Smooth muscle cell (in vitro differentiated cells): ENCODE data around the gene CST4. TPM values are rescaled to one million over a fixed set of nuclear protein-coding genes. Genes with fewer than 3 reads are reported as not detected.

Experiments
- DNase-seq: peaks from one replicate; lab custom pipeline; 2025; ENCODE audit not compliant: unreplicated experiment; lab: John Stamatoyannopoulos, UW
- H2AFZ ChIP-seq: fragments of 200-600 bp; sonication (generic); 2 replicates; pipeline ENCODE4 v1.6.0; 2016; ENCODE audit warnings: antibody characterized with exemption, low read depth, mild to moderate bottlenecking
- H3F3A ChIP-seq: fragments of 200-600 bp; sonication (generic); 2 replicates; pipeline ENCODE4 v1.6.0; 2017; ENCODE audit warnings: antibody characterized with exemption, low read depth
- H3K27ac ChIP-seq: fragments of 200-600 bp; sonication (generic); 2 replicates; pipeline ENCODE4 v1.5.1; 2016; ENCODE audit warnings: low read depth, mild to moderate bottlenecking
- H3K27me3 ChIP-seq: fragments of 200-600 bp; sonication (generic); 2 replicates; pipeline ENCODE4 v1.6.1; 2016; ENCODE audit warnings: low read depth, mild to moderate bottlenecking
- H3K36me3 ChIP-seq: fragments of 200-600 bp; sonication (generic); 2 replicates; pipeline ENCODE4 v1.5.1; 2016; ENCODE audit warnings: low read depth
- H3K4me1 ChIP-seq: fragments of 200-600 bp; sonication (generic); 2 replicates; pipeline ENCODE4 v1.5.1; 2016; ENCODE audit warnings: low read depth
- H3K4me2 ChIP-seq: fragments of 200-600 bp; sonication (generic); 2 replicates; pipeline ENCODE4 v1.6.0; 2016; ENCODE audit warnings: mild to moderate bottlenecking
- H3K4me3 ChIP-seq: fragments of 200-600 bp; sonication (generic); 2 replicates; pipeline ENCODE4 v1.5.1; 2016; ENCODE audit warnings: mild to moderate bottlenecking
- H3K79me2 ChIP-seq: fragments of 200-600 bp; sonication (generic); 2 replicates; pipeline ENCODE4 v1.6.0; 2016; ENCODE audit warnings: low read depth, mild to moderate bottlenecking
- H3K9ac ChIP-seq: fragments of 200-600 bp; sonication (generic); 2 replicates; pipeline ENCODE4 v1.6.0; 2016; ENCODE audit warnings: low read depth
- H3K9me3 ChIP-seq: fragments of 200-600 bp; sonication (generic); replicated peaks from 2 replicates; pipeline ENCODE4 v1.5.1; 2016; ENCODE audit warnings: low read depth
- H4K20me1 ChIP-seq: fragments of 200-600 bp; sonication (generic); 2 replicates; pipeline ENCODE4 v1.6.0; 2016; ENCODE audit warnings: low read depth
- CTCF ChIP-seq: fragments of 200-600 bp; sonication (generic); IDR thresholded peaks from 2 replicates; pipeline ENCODE4 v1.5.1; 2017; ENCODE audit warnings: borderline replicate concordance, mild to moderate bottlenecking, antibody characterized with exemption; ENCODE audit not compliant: insufficient read depth, poor library complexity, severe bottlenecking
- WGBS: methylation state at CpG from one replicate; pipeline ENCODE4 v1.1.7; 2016; ENCODE audit warnings: low lambda C conversion rate; 5-methylcytosine and 5-hydroxymethylcytosine counted together
- polyA plus RNA-seq: library from polyadenylated mRNA; unstranded; fragments of >200 nt; fragmentation: Nextera tagmentation; extraction: Ambion mirVana; gene quantifications from 2 replicates; pipeline ENCODE4 v1.2.1, GENCODE V29; 2016
- total RNA-seq: library from RNA; depleted of rRNA; stranded (reverse); fragments of >200 nt; gene quantifications from 2 replicates; pipeline ENCODE4 v1.2.3, GENCODE V29; 2014

CST4 gene
- total and polyA plus RNA-seq, 2 experiments from 2014 or later = not detected

GRCh38 chr20:23654717-23655116, 34.1 kb downstream of the CST4 start:
- H2AFZ ChIP-seq = no peak overlapping the region
- 83% methylated on average over 4 of the region's 4 CpGs for WGBS
- no peaks in the 10 kb centered on the region for H3K79me2 ChIP-seq
- no peak overlapping the region for H3K9ac ChIP-seq
- TF ChIP-seq CTCF = no peak
- no peaks in the 10 kb centered on the region for H3K9me3 ChIP-seq
- H3F3A ChIP-seq = no peaks in the 10 kb centered on the region
- no peaks in the 10 kb centered on the region for H3K36me3 ChIP-seq
- no peaks in the 10 kb centered on the region for H4K20me1 ChIP-seq
- H3K4me2 ChIP-seq = no peak overlapping the region
- no peak overlapping the region for H3K27ac ChIP-seq
- no peak overlapping the region for H3K4me3 ChIP-seq
- no peak for DNase-seq
- no peaks in the 10 kb centered on the region for H3K4me1 ChIP-seq
- no peaks in the 10 kb centered on the region for H3K27me3 ChIP-seq

GRCh38 chr20:23654000-23654399, 34.8 kb downstream of the CST4 start:
- Histone ChIP-seq H3F3A (no peaks in the 10 kb centered on the region), H3K4me2 (no peak overlapping the region), H3K27me3 (no peaks in the 10 kb centered on the region), H4K20me1 (no peaks in the 10 kb centered on the region), H3K9me3 (no peaks in the 10 kb centered on the region), H2AFZ (no peak overlapping the region), H3K4me1 (no peaks in the 10 kb centered on the region), H3K79me2 (no peaks in the 10 kb centered on the region), H3K9ac (no peak overlapping the region), H3K4me3 (no peak overlapping the region), H3K27ac (no peak overlapping the region), H3K36me3 (no peaks in the 10 kb centered on the region)
- DNase-seq = no peak
- TF ChIP-seq CTCF = no peak
- 45% methylated on average over 2 of the region's 2 CpGs for WGBS

- H3K4me1 ChIP-seq = no peaks in the 10 kb centered on the region
- no peak for TF ChIP-seq CTCF
- H3K27ac ChIP-seq = no peak overlapping the region
- H3F3A ChIP-seq = no peaks in the 10 kb centered on the region
- H2AFZ ChIP-seq = no peak overlapping the region
- no peak overlapping the region for H3K9ac ChIP-seq
- no peaks in the 10 kb centered on the region for H3K9me3 ChIP-seq
- DNase-seq = no peak
- no peaks in the 10 kb centered on the region for H4K20me1 ChIP-seq
- H3K4me2 ChIP-seq = no peak overlapping the region
- no peaks in the 10 kb centered on the region for H3K27me3 ChIP-seq
- no peaks in the 10 kb centered on the region for H3K79me2 ChIP-seq
- H3K36me3 ChIP-seq = no peaks in the 10 kb centered on the region
- WGBS = 96% methylated on average over 3 of the region's 3 CpGs
- no peak overlapping the region for H3K4me3 ChIP-seq
These were observed 35.4 kb downstream of the CST4 start for GRCh38 chr20:23653400-23653938.

- TF ChIP-seq CTCF = no peak
- WGBS = 86% methylated on average over 2 of the region's 2 CpGs
- no peaks in the 10 kb centered on the region for H3K79me2 ChIP-seq
These were observed 35.9 kb downstream of the CST4 start for GRCh38 chr20:23652926-23653325.

More at GRCh38 chr20:23652926-23653325, 35.9 kb downstream of the CST4 start:
- H3K4me1 ChIP-seq = no peaks in the 10 kb centered on the region
- H4K20me1 ChIP-seq = no peaks in the 10 kb centered on the region
- no peak overlapping the region for H3K9ac ChIP-seq
- no peak overlapping the region for H3K4me3 ChIP-seq
- no peak for DNase-seq
- H3K27ac ChIP-seq = no peak overlapping the region
- H3K36me3 ChIP-seq = no peaks in the 10 kb centered on the region
- no peaks in the 10 kb centered on the region for H3K9me3 ChIP-seq
- no peaks in the 10 kb centered on the region for H3K27me3 ChIP-seq
- no peak overlapping the region for H2AFZ ChIP-seq
- no peaks in the 10 kb centered on the region for H3F3A ChIP-seq
- H3K4me2 ChIP-seq = no peak overlapping the region
